HUES6 (cell line): ENCODE measurements around the gene ZBTB20.

Source experiments
- H3K27ac ChIP-seq: 2 replicates; pipeline ENCODE4 v1.7.0; 2013; ENCODE audit warnings: low read depth, mild to moderate bottlenecking, low read length, inconsistent platforms
- H3K27me3 ChIP-seq: 2 replicates; pipeline ENCODE4 v1.6.1; 2013; ENCODE audit warnings: low read length; ENCODE audit not compliant: control insufficient read depth, insufficient read depth
- H3K36me3 ChIP-seq: 2 replicates; pipeline ENCODE4 v1.6.1; 2013; ENCODE audit warnings: low read length; ENCODE audit not compliant: control insufficient read depth, insufficient read depth
- H3K4me1 ChIP-seq: 2 replicates; pipeline ENCODE4 v1.6.1; 2013; ENCODE audit warnings: low read length; ENCODE audit not compliant: control insufficient read depth, insufficient read depth
- H3K4me3 ChIP-seq: 2 replicates; pipeline ENCODE4 v1.5.1; 2013; ENCODE audit warnings: low read depth, low read length
- H3K9ac ChIP-seq: one replicate; pipeline ENCODE4 v1.6.1; 2013; ENCODE audit warnings: mild to moderate bottlenecking, low read length
- H3K9me3 ChIP-seq: 2 replicates; pipeline ENCODE4 v1.6.1; 2013; ENCODE audit warnings: low read depth, low read length; ENCODE audit not compliant: control insufficient read depth, insufficient read depth

ZBTB20 gene

DNA sequence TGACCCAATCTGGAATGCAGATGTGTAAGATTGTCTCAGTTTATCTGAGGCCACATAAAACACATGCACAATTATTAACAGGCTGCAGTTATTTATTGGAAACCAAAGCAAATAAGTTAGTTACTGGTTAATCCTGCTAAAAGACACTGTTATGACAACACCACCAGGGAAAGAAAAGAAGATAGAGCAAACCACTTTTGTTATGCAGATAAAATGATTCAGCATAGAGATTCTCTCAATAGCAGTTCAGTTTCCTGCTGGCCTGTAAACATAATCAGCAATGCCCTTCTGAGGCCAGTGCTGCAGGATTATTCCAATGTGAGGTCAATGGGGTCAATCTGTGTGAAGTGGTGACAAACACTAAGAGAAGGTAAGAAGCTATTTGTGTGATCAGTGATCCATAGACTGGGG lies 244.4 kb downstream of the ZBTB20 start:
- H3K9me3 ChIP-seq, result no peaks in the 10 kb centered on the region
- peaks cover 22% of the 10 kb centered on the region for H3K4me1 ChIP-seq
- H3K27me3 ChIP-seq, result peaks cover 3% of the 10 kb centered on the region; the same call in 1 of the 2 replicates
- no peak overlapping the region for H3K27ac ChIP-seq
- no peak overlapping the region for H3K9ac ChIP-seq
- no peaks in the 10 kb centered on the region for H3K36me3 ChIP-seq
- 0 out of 2 replicates have a peak overlapping the region, but pooled peaks have one; percentile 6 for H3K4me3 ChIP-seq

GRCh38 chr3:114900908-114901307 lies 246.2 kb downstream of the ZBTB20 start:
- Histone ChIP-seq H3K9ac (no peak overlapping the region), H3K4me1 (peaks cover 22% of the 10 kb centered on the region), H3K4me3 (no peak overlapping the region)

GRCh38 chr3:114899186-114899931 lies 247.7 kb downstream of the ZBTB20 start:
- Histone ChIP-seq H3K4me1 (peaks cover 22% of the 10 kb centered on the region), H3K9ac (no peak overlapping the region), H3K36me3 (no peaks in the 10 kb centered on the region), H3K27ac (no peak overlapping the region), H3K9me3 (no peaks in the 10 kb centered on the region), H3K27me3 (peaks cover 3% of the 10 kb centered on the region; the same call in 1 of the 2 replicates), H3K4me3 (no peak overlapping the region)

More at GRCh38 chr3:114900908-114901307, 246.2 kb downstream of the ZBTB20 start:
- peaks cover 3% of the 10 kb centered on the region; the same call in 1 of the 2 replicates for H3K27me3 ChIP-seq
- no peak overlapping the region for H3K27ac ChIP-seq
- H3K9me3 ChIP-seq, result no peaks in the 10 kb centered on the region
- H3K36me3 ChIP-seq, result no peaks in the 10 kb centered on the region

DNA sequence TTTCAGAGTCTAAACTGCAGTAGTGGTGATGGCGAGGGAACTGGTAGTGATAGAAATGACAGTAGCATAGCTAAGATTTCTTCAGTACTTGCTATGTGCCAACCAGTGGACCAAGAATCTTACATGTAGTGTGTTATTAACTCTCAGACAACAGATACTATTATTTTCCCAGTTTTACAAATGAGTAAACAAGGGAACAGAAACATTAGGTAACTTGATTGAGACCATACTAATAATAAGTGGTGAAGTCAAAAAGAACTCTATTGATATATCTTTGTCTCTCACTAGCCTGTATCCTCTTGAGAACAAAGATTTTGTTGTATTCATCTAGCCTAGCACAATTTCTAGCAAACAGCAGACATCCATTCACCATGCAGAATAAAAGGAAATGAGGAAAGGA lies 250.1 kb downstream of the ZBTB20 start:
- H3K4me3 ChIP-seq, result no peak overlapping the region
- H3K27me3 ChIP-seq, result no peaks in the 10 kb centered on the region
- H3K9ac ChIP-seq, result no peak overlapping the region
- H3K9me3 ChIP-seq, result no peaks in the 10 kb centered on the region
- H3K4me1 ChIP-seq, result peaks cover 1% of the 10 kb centered on the region; the same call in 1 of the 2 replicates
- H3K36me3 ChIP-seq, result no peaks in the 10 kb centered on the region
- no peak overlapping the region for H3K27ac ChIP-seq

- Histone ChIP-seq H3K27me3 (no peaks in the 10 kb centered on the region), H3K9ac (no peak overlapping the region), H3K27ac (no peak overlapping the region), H3K36me3 (no peaks in the 10 kb centered on the region), H3K4me3 (no peak overlapping the region), H3K4me1 (no peaks in the 10 kb centered on the region), H3K9me3 (no peaks in the 10 kb centered on the region)
Measured at GRCh38 chr3:114893361-114893760, 253.7 kb downstream of the ZBTB20 start.

GRCh38 chr3:114892880-114893279 lies 254.2 kb downstream of the ZBTB20 start:
- H3K27ac ChIP-seq, result no peak overlapping the region

DNA sequence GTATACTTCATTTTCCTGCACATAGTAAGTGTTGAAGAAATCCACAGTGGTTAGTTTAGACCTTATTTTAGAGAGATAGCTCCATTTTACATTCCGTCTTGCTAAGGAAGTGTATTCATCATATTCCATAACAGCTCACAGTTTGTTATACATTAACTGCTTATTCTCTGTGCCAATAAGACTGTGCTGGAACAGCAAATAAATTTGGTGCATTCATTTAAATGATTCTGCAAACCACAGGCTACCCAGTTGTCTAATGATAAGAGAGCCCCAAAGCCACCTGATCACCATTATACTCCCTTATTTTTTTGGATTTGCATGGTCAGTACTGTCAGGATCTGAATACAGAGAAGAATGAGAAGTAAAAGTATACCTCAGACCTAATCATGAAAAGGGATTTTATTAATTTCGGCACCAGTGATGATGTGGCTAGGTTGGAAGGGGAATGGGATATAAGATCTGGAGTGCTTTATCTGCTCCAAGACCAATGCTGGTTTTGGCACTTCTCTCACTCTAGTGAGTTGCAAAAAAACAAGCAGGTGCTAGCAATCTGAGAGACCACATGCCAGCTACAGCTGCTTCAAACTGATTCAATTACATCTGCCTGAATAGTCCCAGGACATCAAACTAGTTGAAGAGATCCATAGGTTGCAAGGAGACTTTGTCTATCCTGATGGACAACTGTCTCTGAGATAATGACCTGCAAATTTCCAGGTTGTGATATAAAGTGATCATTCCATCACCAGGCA lies 254.8 kb downstream of the ZBTB20 start:
- no peak overlapping the region for H3K4me3 ChIP-seq
- H3K27me3 ChIP-seq, result no peaks in the 10 kb centered on the region
- H3K9me3 ChIP-seq, result no peaks in the 10 kb centered on the region
- no peak overlapping the region for H3K27ac ChIP-seq
- H3K9ac ChIP-seq, result no peak overlapping the region
- no peaks in the 10 kb centered on the region for H3K36me3 ChIP-seq
- no peaks in the 10 kb centered on the region for H3K4me1 ChIP-seq

More at GRCh38 chr3:114892880-114893279, 254.2 kb downstream of the ZBTB20 start:
- no peaks in the 10 kb centered on the region for H3K4me1 ChIP-seq
- no peak overlapping the region for H3K9ac ChIP-seq
- H3K9me3 ChIP-seq, result no peaks in the 10 kb centered on the region
- H3K4me3 ChIP-seq, result no peak overlapping the region
- H3K36me3 ChIP-seq, result no peaks in the 10 kb centered on the region
- H3K27me3 ChIP-seq, result no peaks in the 10 kb centered on the region

DNA sequence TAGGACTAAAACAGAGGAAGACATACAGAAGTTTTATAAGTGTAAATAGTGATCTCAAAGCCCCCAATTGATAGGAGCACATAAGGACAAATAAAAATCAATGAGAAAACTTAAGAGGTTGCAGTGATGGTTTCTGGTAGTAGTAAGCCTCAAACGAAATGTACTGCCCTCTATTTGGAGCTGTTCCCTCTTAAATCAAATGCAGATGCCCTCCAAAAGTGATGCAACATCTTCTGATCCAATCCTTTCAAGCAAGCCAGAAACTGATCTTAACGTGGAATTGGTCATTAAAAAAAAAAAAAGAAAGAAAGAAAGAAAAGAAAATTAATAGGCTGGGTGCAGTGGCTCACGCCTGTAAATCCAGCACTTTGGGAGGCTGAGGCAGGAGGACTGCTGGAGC lies 259.3 kb downstream of the ZBTB20 start:
- Histone ChIP-seq H3K27ac (no peak overlapping the region), H3K36me3 (no peaks in the 10 kb centered on the region), H3K27me3 (no peaks in the 10 kb centered on the region), H3K4me1 (no peaks in the 10 kb centered on the region), H3K9me3 (no peaks in the 10 kb centered on the region), H3K9ac (no peak overlapping the region), H3K4me3 (no peak overlapping the region)

DNA sequence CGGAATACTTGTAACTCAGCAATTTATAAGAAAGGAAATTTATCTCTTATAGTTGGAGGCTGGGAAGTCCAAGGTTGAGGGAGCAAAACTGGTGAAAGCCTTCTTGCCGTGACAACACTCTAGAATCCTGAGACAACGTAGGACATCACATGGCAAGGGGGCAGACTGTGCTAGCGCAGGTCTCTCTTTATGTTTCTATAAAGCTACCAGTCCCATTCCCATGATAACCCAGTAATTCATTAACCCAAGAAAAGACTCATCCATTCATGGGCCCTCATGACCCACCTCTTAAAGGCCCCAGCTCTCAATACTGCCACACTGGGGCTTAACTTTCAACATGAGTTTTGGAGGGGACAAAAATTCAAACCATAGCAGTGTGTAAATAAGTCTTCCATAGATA lies 260.2 kb downstream of the ZBTB20 start:
- H3K9ac ChIP-seq, result no peak overlapping the region
- H3K27me3 ChIP-seq, result no peaks in the 10 kb centered on the region
- H3K27ac ChIP-seq, result no peak overlapping the region
- no peak overlapping the region for H3K4me3 ChIP-seq
- H3K4me1 ChIP-seq, result no peaks in the 10 kb centered on the region
- no peaks in the 10 kb centered on the region for H3K36me3 ChIP-seq
- H3K9me3 ChIP-seq, result no peaks in the 10 kb centered on the region

- H3K4me1 ChIP-seq, result peaks cover 6% of the 10 kb centered on the region; the same call in 1 of the 2 replicates
- H3K9me3 ChIP-seq, result no peaks in the 10 kb centered on the region
- no peak overlapping the region for H3K9ac ChIP-seq
- no peak overlapping the region for H3K4me3 ChIP-seq
- H3K27ac ChIP-seq, result no peak overlapping the region
- H3K27me3 ChIP-seq, result no peaks in the 10 kb centered on the region
- no peaks in the 10 kb centered on the region for H3K36me3 ChIP-seq
Measured at GRCh38 chr3:114884213-114884923, 262.7 kb downstream of the ZBTB20 start.

DNA sequence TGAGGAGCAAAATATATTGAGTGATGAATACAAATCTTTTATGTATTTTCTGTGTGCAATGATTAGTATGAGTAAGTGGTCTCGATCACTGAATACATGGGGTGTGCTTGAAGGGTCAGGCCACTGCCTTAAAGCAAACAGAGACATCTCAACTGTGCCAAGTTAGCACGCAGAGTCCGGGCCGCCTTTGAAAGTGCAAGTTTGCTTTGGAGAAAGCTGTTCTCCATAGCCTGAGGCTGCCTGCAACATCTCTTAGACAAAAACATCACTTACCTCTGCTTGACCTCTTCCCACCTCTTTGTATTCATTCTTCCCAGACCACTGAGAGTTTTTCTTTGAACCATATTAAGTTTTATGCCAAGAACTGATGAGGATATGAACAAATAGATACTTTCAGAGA lies 267.0 kb downstream of the ZBTB20 start:
- Histone ChIP-seq H3K4me3 (no peak overlapping the region), H3K36me3 (no peaks in the 10 kb centered on the region), H3K27me3 (no peaks in the 10 kb centered on the region), H3K27ac (no peak overlapping the region), H3K9me3 (no peaks in the 10 kb centered on the region), H3K4me1 (peaks cover 19% of the 10 kb centered on the region), H3K9ac (no peak overlapping the region)
